Rectal smooth muscle tissue (tissue), 1 donor: ENCODE measurements around the gene TLNRD1.
"Not testable (repeated sequence)": the region's sequence is repeated elsewhere in the genome, so short reads cannot be mapped to it uniquely, and the experiment has no call there.

ENCODE experiments used
- H3K27ac ChIP-seq: one replicate; pipeline ENCODE4 v1.7.0; 2013; ENCODE audit warnings: low read depth, low read length, inconsistent platforms
- H3K27me3 ChIP-seq: one replicate; pipeline ENCODE4 v1.7.0; 2013; ENCODE audit warnings: low read length; ENCODE audit not compliant: control insufficient read depth, insufficient read depth
- H3K36me3 ChIP-seq: one replicate; pipeline ENCODE4 v1.7.0; 2013; ENCODE audit warnings: low read length; ENCODE audit not compliant: control insufficient read depth, insufficient read depth
- H3K4me1 ChIP-seq: one replicate; pipeline ENCODE4 v1.7.0; 2013; ENCODE audit warnings: low read length; ENCODE audit not compliant: control insufficient read depth, insufficient read depth
- H3K4me3 ChIP-seq: one replicate; pipeline ENCODE4 v1.7.0; 2013; ENCODE audit warnings: low read length
- H3K9ac ChIP-seq: one replicate; pipeline ENCODE4 v1.7.0; 2013; ENCODE audit warnings: low read length

TLNRD1 gene

GRCh38 chr15:81000624-81001151, at the start of gene TLNRD1:
Gene TLNRD1, plus strand, starts transcription at chr15:81000923. Its CDS starts 1,349 bp downstream, at chr15:81002272.
- Histone ChIP-seq H3K27me3 (no peaks in the 10 kb centered on the region), H3K9ac (peak within 1 kb of the TSS; percentile 77), H3K4me1 (peaks cover 18% of the 10 kb centered on the region), H3K4me3 (peak within 1 kb of the TSS; percentile 61), H3K27ac (peak within 1 kb of the TSS; percentile 92), H3K36me3 (no peaks in the 10 kb centered on the region)

GRCh38 chr15:80951941-80952340, 48.8 kb upstream of the TLNRD1 start:
- peaks cover 9% of the 10 kb centered on the region for H3K36me3 ChIP-seq

GRCh38 chr15:80953001-80953952, 47.4 kb upstream of the TLNRD1 start:
- H3K36me3 ChIP-seq: peaks cover 2% of the 10 kb centered on the region

More at GRCh38 chr15:80951941-80952340, 48.8 kb upstream of the TLNRD1 start:
- no peaks in the 10 kb centered on the region for H3K4me1 ChIP-seq
- H3K27ac ChIP-seq: no peak overlapping the region
- no peak overlapping the region for H3K9ac ChIP-seq
- H3K27me3 ChIP-seq: no peaks in the 10 kb centered on the region
- H3K4me3 ChIP-seq: no peak overlapping the region

GRCh38 chr15:80953953-80954778, 46.6 kb upstream of the TLNRD1 start:
- peaks cover 2% of the 10 kb centered on the region for H3K36me3 ChIP-seq
- no peaks in the 10 kb centered on the region for H3K4me1 ChIP-seq
- no peaks in the 10 kb centered on the region for H3K27me3 ChIP-seq
- no peak overlapping the region for H3K9ac ChIP-seq
- no peak overlapping the region for H3K27ac ChIP-seq
- H3K4me3 ChIP-seq: no peak overlapping the region

More at GRCh38 chr15:80953001-80953952, 47.4 kb upstream of the TLNRD1 start:
- no peak overlapping the region for H3K4me3 ChIP-seq
- H3K9ac ChIP-seq: no peak overlapping the region
- no peak overlapping the region for H3K27ac ChIP-seq
- H3K4me1 ChIP-seq: no peaks in the 10 kb centered on the region
- no peaks in the 10 kb centered on the region for H3K27me3 ChIP-seq

GRCh38 chr15:80955571-80956452, 44.9 kb upstream of the TLNRD1 start:
- not testable (repeated sequence) for H3K27me3 ChIP-seq, H3K9ac ChIP-seq, H3K4me3 ChIP-seq, H3K36me3 ChIP-seq, H3K27ac ChIP-seq, H3K4me1 ChIP-seq

GRCh38 chr15:80957556-80957955, 43.2 kb upstream of the TLNRD1 start:
- Histone ChIP-seq H3K4me3 (no peak overlapping the region), H3K27ac (no peak overlapping the region), H3K9ac (no peak overlapping the region), H3K36me3 (no peaks in the 10 kb centered on the region), H3K4me1 (no peaks in the 10 kb centered on the region), H3K27me3 (no peaks in the 10 kb centered on the region)

- H3K4me3 ChIP-seq: no peak overlapping the region
- no peaks in the 10 kb centered on the region for H3K36me3 ChIP-seq
- no peaks in the 10 kb centered on the region for H3K4me1 ChIP-seq
- H3K9ac ChIP-seq: no peak overlapping the region
- no peak overlapping the region for H3K27ac ChIP-seq
- no peaks in the 10 kb centered on the region for H3K27me3 ChIP-seq
Observed at GRCh38 chr15:80957976-80958375, 42.7 kb upstream of the TLNRD1 start.

GRCh38 chr15:80958818-80959495, 41.8 kb upstream of the TLNRD1 start:
- no peaks in the 10 kb centered on the region for H3K36me3 ChIP-seq
- no peaks in the 10 kb centered on the region for H3K27me3 ChIP-seq
- no peak overlapping the region for H3K27ac ChIP-seq
- no peaks in the 10 kb centered on the region for H3K4me1 ChIP-seq
- H3K9ac ChIP-seq: no peak overlapping the region
- no peak overlapping the region for H3K4me3 ChIP-seq

GRCh38 chr15:80965454-80965853, 35.3 kb upstream of the TLNRD1 start:
- not testable (repeated sequence) for H3K27ac ChIP-seq, H3K36me3 ChIP-seq, H3K4me3 ChIP-seq, H3K4me1 ChIP-seq, H3K9ac ChIP-seq, H3K27me3 ChIP-seq

- Histone ChIP-seq H3K36me3 (no peaks in the 10 kb centered on the region), H3K4me1 (peaks cover 3% of the 10 kb centered on the region), H3K4me3 (no peak overlapping the region), H3K27me3 (no peaks in the 10 kb centered on the region), H3K27ac (no peak overlapping the region), H3K9ac (no peak overlapping the region)
Observed at GRCh38 chr15:80966431-80967197, 34.1 kb upstream of the TLNRD1 start.

- Histone ChIP-seq H3K27me3 (no peaks in the 10 kb centered on the region), H3K27ac (no peak overlapping the region), H3K9ac (no peak overlapping the region), H3K4me1 (peaks cover 3% of the 10 kb centered on the region), H3K36me3 (no peaks in the 10 kb centered on the region), H3K4me3 (no peak overlapping the region)
Observed at GRCh38 chr15:80967451-80967850, 33.3 kb upstream of the TLNRD1 start.
